ENCODE results near the gene RCSD1.

Gene RCSD1

DNA sequence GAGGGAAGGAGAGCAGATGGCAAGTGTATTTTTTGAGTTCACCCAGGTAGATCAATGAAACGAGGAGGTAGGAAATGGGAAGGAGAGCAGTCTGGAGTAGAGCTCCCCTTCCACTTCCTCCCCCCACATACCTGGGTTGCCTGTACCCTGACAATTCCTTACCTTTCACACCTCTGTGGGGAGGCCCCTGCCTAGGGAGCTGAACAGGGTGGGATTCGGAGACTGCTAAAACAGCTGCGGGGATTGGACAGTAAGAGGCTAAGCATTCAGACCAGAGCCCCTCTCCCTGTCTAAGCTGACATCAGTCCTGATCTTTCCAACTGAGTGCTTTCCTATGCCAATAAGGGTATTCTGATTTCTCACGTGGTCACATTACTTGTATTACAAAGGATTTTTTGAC lies 14.5 kb downstream of the RCSD1 start:
- DNase-seq: no peak

DNA sequence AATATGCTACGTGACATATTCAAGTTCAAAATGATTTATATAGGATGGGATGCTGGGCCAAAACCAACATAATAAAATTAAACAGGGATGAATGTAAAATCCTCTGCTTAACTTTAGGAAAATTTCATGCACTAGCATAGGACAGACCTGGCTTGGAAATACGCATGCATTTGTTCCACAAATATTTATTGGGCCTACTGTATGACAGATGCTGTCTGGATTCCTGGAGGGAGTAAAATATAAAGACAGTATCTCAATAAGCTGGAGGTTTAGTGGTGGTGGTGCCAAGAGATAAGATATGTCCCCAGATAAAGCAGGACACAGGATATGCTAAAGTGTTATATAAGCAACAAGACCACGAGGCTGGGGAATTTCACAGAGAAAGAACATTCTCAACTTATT lies 15.1 kb downstream of the RCSD1 start:
- DNase-seq: no peak

DNA sequence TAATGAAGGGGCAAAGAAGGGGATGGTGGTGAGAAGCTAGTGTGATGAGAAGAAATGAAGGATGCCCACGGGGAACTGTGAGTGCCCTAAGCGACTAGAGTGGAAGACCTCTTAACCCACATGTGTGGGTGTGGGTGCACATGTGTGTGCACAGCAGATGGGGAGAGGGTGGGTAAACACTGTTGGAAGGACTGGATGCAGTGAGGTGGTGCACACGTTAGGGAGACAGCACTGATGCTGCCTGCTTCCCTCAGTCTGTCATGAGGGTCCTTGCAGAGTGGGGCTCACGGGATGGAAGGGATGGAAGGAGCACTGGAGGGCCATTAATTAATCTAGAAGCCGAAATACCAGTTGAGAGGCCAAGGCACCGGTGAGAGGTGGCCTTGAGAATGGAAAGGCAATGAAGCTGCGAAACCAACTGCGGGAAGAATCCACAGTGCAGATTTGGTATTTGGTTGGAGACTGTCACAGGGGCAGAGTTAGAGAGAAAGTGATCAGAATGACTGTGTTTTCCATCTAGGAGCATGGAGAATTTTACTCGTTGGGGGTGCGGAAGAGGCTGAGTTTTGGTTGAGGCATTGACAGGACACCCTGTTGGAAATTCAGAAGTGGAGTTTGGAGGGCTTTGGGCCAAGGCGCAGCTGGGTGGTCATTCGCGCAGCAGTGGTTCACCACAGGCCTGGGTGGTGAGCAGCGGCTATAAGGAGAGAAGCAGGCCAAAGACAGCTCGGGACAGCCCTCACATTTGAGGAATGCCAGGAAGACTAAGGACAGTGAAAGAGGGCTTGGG lies 15.8 kb downstream of the RCSD1 start:
- no peak for DNase-seq

DNA sequence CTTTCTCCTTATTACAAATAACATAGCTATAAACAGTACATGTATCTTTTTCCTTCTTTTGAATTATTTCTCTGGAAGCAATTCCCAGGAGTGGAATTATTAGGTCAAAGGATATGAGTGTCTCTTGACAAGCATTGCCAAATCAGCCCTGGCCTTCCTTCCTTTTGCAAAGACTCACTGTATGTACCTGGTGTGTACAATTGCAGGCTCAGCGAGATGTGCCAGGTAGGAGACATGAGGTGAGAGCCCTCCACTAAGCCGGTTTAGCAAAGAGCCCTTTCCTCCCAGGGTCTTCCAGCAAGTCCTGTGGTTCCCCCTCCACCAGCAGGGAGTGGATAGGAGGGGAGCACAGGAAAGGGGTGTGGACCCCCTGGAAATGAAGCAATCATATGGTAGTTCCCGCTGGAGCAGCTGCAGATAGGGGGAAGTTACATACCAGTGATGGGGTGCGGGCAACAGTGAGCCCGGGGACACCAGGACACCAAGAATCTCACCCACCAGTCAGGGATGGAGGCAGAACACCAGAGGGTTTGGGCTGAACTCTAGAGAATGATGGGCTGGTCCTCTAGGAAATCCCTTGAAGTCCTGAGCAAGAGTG lies 18.3 kb downstream of the RCSD1 start:
- no peak for DNase-seq

DNA sequence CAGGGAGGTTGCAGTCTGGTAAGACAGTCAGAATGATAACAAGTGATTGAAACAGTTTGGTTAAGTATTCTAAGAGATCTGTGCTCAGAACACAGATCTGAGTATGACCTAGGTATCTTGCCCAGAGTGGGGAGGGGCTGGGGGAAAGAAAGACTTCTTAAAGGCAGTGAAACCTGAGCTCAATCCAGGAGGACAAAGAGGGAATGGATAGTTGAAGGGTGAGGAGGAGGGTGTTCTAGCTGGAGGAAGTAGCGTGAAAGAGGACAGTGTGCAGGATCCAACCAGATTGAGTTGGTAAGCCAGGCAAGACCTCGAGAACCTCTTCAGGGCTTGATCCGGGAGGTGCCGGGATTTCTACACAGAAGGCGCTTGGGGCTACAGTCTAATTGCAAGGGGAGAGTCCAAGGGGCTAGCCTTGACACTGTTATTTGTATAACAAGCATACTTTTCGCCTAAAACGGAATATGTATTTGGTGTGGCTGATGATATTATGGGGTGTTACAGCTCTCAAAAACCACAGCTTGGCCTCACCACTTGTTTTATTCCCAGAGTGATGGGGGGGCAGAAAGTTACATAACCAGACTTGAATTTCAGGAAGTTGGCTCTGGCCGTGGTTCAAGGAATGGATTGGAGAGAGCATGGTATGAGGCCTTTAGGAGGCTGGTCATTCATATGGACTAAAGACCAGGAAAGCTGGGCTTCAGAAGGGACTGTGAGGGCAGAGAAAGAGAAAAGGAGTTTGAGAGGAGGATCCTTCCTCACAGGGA lies 19.1 kb downstream of the RCSD1 start:
- no peak for DNase-seq

DNA sequence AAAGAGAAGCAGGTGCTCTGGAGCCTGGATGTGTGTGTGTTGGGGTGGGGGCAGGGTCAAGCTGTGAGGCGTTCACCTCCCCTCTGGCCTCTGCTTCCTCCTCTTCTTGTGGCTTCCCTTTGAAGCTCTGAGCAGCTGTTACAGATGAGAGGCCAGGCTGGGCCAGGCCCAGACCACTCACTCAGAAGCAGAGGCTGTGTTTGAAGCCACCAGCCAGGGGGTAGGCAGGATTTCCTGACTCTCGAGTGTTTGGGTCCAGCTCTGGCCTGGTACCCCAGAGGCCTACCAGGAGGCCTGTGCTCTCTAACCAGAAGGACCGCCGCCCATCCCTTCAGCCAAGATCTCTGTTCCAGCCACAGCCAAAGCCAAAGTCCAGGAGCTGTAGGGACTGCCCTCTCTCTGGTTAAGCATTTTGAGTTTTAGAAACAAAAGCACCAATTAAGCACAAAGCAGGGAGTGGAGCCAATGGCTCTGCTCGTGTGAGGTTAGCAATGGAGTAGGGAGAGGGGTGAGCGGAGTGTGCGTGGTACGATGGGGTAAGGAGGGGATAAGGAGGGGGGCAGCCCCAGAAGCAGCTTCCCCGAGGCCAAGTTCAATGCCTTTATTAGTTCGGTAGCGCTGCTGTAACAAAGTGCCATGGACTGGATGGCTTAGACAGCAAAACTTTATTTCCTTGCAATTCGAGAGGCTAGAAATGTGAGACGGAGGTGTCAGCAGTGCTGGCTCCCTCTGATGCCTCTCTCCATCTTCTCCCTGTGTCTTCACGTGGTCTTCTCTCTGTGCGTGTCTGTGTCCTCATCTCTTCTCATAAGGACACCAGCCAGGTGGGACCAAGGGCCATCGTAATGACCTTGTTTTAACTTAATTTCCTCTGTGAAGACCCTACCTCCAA lies 20.5 kb downstream of the RCSD1 start:
- DNase-seq: no peak

DNA sequence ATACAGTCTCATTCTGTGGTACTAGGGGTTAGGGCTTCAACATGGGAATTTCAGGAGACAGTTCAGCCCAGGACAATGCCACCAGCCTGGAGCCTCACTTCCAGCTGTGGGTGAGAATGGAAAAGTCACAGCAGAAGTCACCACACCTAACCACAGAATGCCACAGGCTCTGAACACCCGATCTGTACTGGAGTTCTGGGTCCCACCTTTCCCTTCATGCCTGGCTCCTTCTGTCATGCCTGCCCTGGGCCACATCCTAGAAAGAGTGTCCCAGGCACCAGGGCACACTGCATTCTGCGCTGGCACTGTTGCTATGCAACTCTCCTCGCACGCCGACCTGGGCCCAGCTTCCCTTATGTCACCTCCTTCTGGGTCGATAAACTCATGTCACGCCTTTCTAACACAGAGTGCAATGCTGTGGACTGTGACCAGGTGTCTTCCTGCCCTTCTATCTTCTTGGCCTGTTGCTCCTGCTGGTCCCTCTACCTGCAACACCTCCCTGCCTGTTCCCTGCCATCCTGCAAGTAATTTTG lies 21.2 kb downstream of the RCSD1 start:
- no peak for DNase-seq

DNA sequence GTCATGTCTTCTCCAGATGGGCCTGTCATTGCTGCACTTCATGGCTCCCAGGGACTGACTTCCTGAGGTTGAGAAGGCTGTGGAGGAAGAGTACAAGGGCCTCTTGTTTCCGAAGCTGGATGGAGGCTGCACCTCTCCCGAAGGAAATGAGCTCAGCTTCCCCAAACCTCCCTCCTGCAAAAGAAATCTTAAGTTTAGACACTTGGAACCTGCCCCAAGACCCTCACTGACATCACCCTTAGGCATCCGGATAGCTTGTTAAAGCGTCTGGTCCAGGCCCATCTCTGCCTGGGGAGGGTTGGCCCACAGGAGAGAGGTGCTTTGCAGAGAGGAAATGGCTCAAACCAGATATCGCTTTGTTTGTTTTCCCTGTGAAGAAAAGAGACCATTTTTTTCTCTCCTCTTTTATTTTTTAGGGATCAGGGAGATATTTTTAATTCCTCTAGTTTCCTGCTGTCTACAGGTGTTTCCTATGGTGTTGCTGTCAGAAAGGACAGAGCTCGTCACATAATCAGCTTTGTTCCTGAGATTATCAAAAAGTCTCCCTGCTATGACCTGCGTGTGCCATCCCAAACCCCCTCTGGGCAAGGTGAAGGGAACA lies 25.0 kb downstream of the RCSD1 start:
- no peak for DNase-seq

DNA sequence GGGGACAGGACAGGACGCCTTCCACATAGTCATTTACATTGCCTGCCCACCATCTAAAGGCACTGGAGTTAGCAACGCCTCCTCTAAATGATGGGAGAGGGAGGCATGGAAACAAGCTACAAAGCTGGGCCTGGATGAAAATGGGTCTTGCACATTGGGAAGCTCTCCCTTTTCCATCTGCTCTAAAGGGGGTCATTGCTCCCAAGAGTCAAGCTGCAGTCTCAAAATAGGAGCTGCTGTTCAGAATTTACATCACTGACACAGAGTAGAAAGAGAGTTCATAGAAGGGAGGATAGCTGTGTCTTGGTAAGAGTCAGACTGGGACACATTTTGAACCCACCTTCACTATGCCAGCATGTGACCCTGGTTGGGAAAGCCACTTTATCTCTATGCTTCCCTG lies 26.6 kb downstream of the RCSD1 start:
- DNase-seq: no peak

DNA sequence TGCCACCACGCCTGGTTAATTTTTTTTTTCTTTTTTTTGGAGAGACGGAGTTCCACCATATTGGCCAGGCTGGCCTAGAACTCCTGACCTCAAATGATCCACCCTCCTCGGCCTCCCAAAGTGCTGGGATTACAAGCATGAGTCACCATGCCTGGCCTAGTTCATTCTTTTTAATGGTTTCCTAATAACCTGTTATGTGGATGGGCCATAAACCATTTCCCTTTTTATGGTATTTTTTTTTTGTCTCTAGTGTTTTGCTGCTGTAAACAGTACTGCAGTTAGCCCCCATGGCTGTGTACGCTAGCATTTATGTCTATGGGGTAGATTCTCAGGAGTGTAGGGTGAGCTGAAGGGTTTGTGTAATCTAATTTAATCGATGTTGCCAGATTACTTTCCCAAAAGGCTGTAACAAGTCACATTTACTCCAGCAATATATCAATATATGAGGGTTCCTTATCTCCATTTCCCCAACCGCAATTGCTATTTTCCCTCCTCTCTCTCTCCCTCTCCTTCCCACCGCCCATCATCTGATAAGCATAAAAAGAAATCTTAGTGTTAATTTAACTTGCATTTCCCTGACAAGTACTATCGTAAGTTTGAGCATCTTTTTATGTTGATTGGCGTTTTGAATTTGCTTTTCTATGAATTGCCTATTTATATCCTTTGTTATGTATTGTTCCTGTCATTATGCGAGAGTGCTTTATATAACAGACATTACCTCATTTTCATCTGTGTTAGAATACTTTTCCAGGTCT lies 28.7 kb downstream of the RCSD1 start:
- no peak for DNase-seq

DNA sequence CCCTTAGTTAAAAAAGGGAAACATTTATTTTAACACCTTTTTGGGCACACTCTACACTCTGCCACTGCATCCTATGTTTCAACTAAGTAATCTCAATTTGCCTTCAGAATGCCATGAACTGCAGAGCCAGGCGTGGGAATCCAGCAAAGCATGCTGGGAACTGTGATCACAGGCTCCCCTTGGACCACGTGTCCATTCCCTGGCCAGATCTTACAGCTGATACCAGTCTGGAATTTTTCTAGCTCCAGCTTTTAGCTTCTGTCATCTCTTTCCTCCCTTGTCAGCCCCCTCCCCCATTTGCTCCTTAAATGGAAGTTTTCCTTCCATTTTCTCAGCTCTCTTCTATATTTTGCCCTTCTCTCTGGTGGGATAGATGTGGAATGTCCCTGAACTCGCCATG lies 29.4 kb downstream of the RCSD1 start:
- DNase-seq: no peak

DNA sequence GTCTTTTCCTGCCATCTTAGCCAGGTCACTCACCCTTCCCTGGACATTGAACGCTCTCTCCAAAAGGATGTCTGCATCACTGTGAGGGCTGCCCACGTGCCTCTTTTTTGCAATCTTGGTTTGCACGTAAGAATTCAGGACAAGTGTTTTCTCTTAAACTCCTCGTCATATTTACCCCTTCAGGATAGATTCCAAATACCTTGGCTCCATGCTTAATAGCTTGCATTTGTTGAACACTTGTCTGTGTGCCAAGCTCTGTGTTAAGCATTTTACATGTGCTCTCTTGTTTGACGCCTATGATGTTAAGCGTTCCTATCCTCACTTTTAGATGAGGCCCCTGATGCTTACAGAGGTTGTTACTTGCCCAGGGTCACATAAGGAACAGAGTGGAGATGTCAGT lies 29.8 kb downstream of the RCSD1 start:
- DNase-seq: no peak

DNA sequence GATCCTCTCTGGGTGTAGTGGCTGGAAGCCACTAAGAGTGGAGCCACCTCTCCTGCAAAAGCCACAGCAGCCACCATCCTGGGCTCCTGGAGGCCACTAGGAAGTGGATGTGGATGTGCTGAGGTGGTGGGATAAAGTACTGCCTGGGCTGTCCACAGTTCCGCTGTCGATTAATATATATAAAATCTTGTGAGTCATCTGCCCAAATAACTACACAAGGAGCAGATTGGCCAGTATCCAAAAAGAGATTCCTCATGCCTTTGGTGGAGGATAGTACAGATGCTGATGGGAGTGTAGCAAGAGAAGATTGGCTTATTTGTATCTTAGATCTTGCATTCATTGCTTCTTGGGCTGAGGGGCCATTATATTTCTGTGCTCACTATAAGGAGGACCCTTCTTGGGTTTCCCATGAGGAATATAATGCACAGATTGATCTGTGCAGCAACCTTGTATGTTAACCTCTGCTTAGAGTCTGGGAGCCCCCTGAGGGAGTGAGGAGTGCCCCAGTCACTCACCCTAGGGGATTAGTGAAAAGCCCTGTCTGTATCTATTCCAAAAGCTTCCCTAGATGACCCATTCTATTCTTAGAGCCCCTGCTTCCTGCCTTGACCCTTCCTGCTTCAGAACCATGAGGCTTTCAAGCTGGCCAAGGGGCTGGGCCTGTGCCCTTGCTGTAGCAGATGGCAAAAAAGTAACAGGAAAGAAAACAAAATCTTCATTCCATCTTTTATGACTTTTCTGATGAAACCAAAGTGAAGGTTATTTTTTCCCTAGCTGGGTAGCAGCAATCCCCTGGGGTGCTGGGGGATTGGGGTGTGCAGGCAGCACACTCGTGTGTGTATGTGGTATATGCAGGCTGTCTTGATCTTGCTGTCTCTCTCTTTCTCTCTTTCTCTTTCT lies 31.7 kb downstream of the RCSD1 start:
- DNase-seq: no peak

DNA sequence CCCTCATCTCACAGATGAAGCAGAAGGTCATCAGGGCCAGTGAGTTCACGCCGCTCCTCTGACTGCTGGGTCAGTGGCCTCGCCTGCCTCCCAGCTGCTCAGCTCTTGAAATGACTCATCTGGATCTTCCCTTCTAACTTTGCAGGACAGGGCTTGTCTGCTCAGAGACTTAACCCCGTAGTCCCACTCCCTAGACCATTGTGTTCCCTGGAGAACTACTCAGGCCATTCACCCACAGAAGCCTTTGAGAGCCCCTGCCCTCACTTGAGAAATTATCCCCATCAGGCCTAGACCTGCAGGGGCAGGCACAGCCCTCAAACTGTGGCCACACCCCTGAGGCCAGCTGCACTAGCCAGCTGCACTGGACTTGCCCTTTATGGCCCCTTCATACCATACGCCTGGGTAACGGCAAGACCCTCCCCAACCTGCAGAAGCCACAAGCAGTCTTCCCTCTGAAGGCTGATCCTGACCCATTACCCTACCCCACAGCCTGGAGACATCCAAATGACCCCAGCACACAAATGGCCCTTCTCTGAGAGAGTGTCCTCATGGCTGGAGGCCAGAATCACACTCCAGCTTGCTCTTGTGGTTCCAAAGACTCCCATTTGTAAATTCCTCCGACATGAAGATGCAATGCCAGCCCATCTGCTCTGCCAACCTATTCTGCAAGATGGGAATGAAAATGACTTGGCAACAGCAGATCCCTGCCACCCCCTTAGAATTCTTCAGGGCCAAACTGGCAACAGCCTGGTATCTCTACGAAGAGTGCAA lies 33.2 kb downstream of the RCSD1 start:
- no peak for DNase-seq

DNA sequence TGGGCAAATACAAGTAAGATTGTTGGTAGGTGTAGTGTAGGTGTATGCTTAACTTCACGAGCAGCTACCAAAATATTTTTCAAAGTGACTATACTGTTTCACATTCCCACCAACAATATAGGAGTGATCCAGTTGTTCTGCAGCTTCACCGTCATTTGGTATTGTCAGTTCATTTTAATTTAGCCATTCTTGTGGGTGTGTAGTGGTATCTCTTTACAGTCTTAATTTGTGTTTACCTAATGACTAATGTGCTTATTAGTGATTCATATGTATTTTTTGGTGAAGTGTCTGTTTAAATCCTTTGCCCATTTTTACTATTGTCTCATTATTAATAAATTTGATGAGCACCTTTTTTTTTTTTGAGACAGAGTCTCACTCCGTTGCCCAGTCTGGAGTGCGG lies 35.4 kb downstream of the RCSD1 start:
- no peak for DNase-seq

DNA sequence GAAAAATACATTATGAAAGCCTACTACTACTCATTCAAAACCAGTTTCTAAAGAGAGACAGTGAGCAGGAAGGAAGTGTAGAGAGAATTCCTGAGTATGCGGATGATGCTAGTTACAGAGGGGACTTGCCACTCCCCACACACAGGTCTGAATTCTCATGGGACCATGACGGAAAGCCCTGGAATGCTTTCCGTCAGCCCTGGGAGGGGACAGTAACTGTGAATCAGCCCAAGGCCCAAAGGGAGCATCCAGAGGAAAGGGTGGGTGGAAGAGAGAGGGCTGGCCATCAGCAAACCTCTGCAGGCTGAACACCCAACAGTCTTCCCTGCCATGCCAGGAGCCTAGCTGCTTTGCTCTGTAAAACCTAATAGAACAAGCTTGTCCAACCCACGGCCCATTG lies 36.4 kb downstream of the RCSD1 start:
- DNase-seq: no peak

DNA sequence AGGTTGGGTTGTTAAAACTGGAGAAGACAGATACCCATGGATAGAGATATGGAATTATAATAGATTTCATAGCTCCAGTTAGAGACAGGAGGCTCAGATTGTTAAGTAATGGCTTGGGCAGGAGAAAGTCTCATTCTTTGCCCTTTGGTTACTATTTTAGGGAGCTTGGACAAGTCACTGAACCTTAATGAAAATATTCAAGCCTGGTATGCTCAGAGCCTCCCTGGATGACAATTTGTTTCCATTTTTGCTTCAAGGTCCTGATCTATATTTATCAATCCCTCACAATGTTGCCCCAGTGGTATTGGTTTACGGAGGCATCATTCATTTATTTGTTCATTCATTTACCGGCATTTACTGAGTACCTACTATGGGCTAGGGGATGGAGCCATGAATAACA lies 37.5 kb downstream of the RCSD1 start:
- no peak for DNase-seq

DNA sequence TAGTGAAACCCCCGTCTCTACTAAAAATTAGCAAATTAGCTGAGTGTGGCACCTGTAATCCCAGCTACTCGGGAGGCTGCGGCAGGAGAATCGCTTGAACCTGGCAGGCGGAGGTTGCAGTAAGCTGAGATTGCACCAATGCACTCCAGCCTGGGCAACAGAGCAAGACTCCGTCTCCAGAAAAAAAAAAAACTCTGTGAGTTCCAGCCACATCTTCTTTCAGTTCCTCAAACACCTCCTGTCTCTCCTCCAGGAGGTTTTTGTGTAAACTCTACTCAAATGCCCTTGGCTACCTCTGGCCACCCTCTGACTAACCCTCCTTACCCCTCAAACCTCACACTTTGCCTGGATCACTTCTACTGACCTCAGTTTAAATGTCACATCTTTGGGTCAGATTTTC lies 38.1 kb downstream of the RCSD1 start:
- DNase-seq: no peak

DNA sequence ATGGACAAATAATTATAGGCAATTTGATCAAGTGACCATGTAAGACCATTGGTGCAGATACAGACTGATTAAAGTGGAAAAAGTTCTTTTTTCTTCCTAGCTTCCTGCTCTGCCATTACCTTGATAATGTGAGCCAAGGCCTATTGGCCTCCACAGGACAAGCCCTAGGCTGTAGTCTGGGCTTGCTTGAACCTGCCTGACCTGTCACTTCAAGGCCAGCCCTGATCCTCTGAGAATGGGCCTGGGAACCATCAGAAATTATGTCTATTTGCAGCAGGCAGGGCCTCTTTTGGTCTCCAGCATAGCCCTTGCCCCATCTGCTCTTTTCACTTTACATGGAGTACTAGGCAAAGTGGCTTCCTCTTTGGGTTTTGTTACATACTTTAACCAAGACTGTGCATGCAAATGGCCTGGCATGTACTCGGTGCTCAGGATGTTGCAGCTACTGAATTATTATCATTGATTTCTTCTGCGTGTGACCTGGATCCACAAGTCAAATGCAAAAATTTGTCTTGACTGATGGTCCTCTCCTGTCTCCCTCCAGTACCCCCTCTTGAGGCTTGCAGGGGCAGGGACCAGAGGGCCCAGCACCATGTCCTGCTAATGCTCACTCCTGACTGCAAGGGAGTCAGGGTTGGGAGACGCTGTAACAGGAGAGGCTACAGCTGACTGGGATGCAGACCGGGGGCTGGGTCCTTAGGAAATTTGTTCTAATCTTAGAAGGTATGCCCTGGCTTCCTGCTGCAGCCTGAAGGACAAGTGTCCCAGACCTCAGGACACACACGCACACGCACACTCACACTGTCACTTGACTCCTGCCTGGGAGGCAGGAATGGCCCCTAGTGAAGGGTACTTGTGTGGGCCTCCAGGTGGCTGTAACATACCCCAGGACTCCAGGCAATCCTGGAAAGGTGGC lies 39.4 kb downstream of the RCSD1 start:
- DNase-seq: no peak

All from NCI-H1694 (cell line).